SH-SY5Y (cell line): ENCODE measurements around the gene IL12RB1.

Experiments used
- GATA2 ChIP-seq: IDR thresholded peaks from 2 replicates; pipeline ENCODE4 v1.6.1; 2011; ENCODE audit warnings: mild to moderate bottlenecking, low read depth, low read length
- GATA3 ChIP-seq: IDR thresholded peaks from 2 replicates; pipeline ENCODE4 v1.6.1; 2011; ENCODE audit warnings: low read depth, mild to moderate bottlenecking, low read length, moderate library complexity

GRCh38 chr19:18120127-18120526 is 33.4 kb upstream of the IL12RB1 start:
- TF ChIP-seq GATA2 = no peak
- no peak for TF ChIP-seq GATA3
